Measurements from ENCODE around the gene ZMYND19.
A peak's percentile ranks its signal among the peaks of the same experiment; 100 is the strongest.
"Not testable (repeated sequence)": the region's sequence is repeated elsewhere in the genome, so short reads cannot be mapped to it uniquely, and the experiment has no call there.

Gene ZMYND19

GRCh38 chr9:137630679-137631078 is 40.4 kb upstream of the ZMYND19 start:
- H4K20me1 ChIP-seq (ENCODE audit: control insufficient read depth, insufficient read depth, low read depth, low read length): no peaks in the 10 kb centered on the region; the same call in 1 of the 2 replicates
- peaks cover 49% of the 10 kb centered on the region for H3K36me3 ChIP-seq (ENCODE audit: control insufficient read depth, low read length)
- no peaks in the 10 kb centered on the region for H3K27me3 ChIP-seq (ENCODE audit: control insufficient read depth, low read length)
- H3K9me3 ChIP-seq (ENCODE audit: control insufficient read depth, insufficient read depth, low read length): no peaks in the 10 kb centered on the region
- H3K4me3 ChIP-seq (ENCODE audit: low read length): peak overlapping the region; percentile 68
- TF ChIP-seq EZH2phosphoT487 (IDR thresholded peaks at IDR 0.05; ENCODE audit: borderline replicate concordance, low read length) (no peak), CTCF (IDR thresholded peaks at IDR 0.05; ENCODE audit: low read depth, low read length, poor library complexity, severe bottlenecking) (no peak)
- no peaks in the 10 kb centered on the region for H3K9me2 ChIP-seq (replicated peaks; ENCODE audit: control insufficient read depth, low read length)
- H3K4me1 ChIP-seq (ENCODE audit: control insufficient read depth, low read length): peaks cover 80% of the 10 kb centered on the region
- H3K79me2 ChIP-seq (ENCODE audit: control insufficient read depth, low read length): peaks cover 100% of the 10 kb centered on the region
- peak overlapping the region; percentile 91 for H3K4me2 ChIP-seq (ENCODE audit: low read length)
- peak overlapping the region; percentile 82 for H3K27ac ChIP-seq (ENCODE audit: low read depth, low read length)
- H3F3A ChIP-seq (ENCODE audit: control insufficient read depth, insufficient read depth): peaks cover 25% of the 10 kb centered on the region

- Histone ChIP-seq H3K9me3 (ENCODE audit: control insufficient read depth, insufficient read depth, low read length) (no peaks in the 10 kb centered on the region), H3K9me2 (replicated peaks; ENCODE audit: control insufficient read depth, low read length) (no peaks in the 10 kb centered on the region), H4K20me1 (ENCODE audit: control insufficient read depth, insufficient read depth, low read depth, low read length) (no peaks in the 10 kb centered on the region; the same call in 1 of the 2 replicates), H3K36me3 (ENCODE audit: control insufficient read depth, low read length) (peaks cover 51% of the 10 kb centered on the region), H3K4me2 (ENCODE audit: low read length) (peak overlapping the region; percentile 91), H3K27ac (ENCODE audit: low read depth, low read length) (peak overlapping the region; percentile 82), H3K27me3 (ENCODE audit: control insufficient read depth, low read length) (no peaks in the 10 kb centered on the region), H3K79me2 (ENCODE audit: control insufficient read depth, low read length) (peaks cover 100% of the 10 kb centered on the region), H3F3A (ENCODE audit: control insufficient read depth, insufficient read depth) (peaks cover 30% of the 10 kb centered on the region), H3K4me3 (ENCODE audit: low read length) (peak overlapping the region; percentile 68), H3K4me1 (ENCODE audit: control insufficient read depth, low read length) (peaks cover 83% of the 10 kb centered on the region)
- TF ChIP-seq CTCF (IDR thresholded peaks at IDR 0.05; ENCODE audit: low read depth, low read length, poor library complexity, severe bottlenecking) (no peak), EZH2phosphoT487 (IDR thresholded peaks at IDR 0.05; ENCODE audit: borderline replicate concordance, low read length) (no peak)
Measured at GRCh38 chr9:137630126-137630525, 39.8 kb upstream of the ZMYND19 start.

GRCh38 chr9:137627406-137627805 is 37.1 kb upstream of the ZMYND19 start:
- Histone ChIP-seq H3K36me3 (ENCODE audit: control insufficient read depth, low read length) (peaks cover 66% of the 10 kb centered on the region), H3K4me2 (ENCODE audit: low read length) (peak overlapping the region; percentile 91), H3K27ac (ENCODE audit: low read depth, low read length) (peak overlapping the region; percentile 82), H3F3A (ENCODE audit: control insufficient read depth, insufficient read depth) (peaks cover 25% of the 10 kb centered on the region), H3K4me1 (ENCODE audit: control insufficient read depth, low read length) (peaks cover 97% of the 10 kb centered on the region), H3K4me3 (ENCODE audit: low read length) (peak overlapping the region; percentile 68), H3K79me2 (ENCODE audit: control insufficient read depth, low read length) (peaks cover 100% of the 10 kb centered on the region)
- not testable (repeated sequence) for H3K9me3 ChIP-seq (ENCODE audit: control insufficient read depth, insufficient read depth, low read length); H3K27me3 ChIP-seq (ENCODE audit: control insufficient read depth, low read length); H4K20me1 ChIP-seq (ENCODE audit: control insufficient read depth, insufficient read depth, low read depth, low read length); H3K9me2 ChIP-seq (replicated peaks; ENCODE audit: control insufficient read depth, low read length)

- Histone ChIP-seq H3K4me3 (ENCODE audit: low read length) (peak overlapping the region; percentile 68; the same call in 1 of the 2 replicates), H3K9me2 (replicated peaks; ENCODE audit: control insufficient read depth, low read length) (no peaks in the 10 kb centered on the region), H3K4me2 (ENCODE audit: low read length) (peak overlapping the region; percentile 91), H3K27ac (ENCODE audit: low read depth, low read length) (peak overlapping the region; percentile 86), H3F3A (ENCODE audit: control insufficient read depth, insufficient read depth) (peaks cover 25% of the 10 kb centered on the region), H3K27me3 (ENCODE audit: control insufficient read depth, low read length) (no peaks in the 10 kb centered on the region), H3K36me3 (ENCODE audit: control insufficient read depth, low read length) (peaks cover 64% of the 10 kb centered on the region), H3K4me1 (ENCODE audit: control insufficient read depth, low read length) (peaks cover 94% of the 10 kb centered on the region), H4K20me1 (ENCODE audit: control insufficient read depth, insufficient read depth, low read depth, low read length) (no peaks in the 10 kb centered on the region), H3K79me2 (ENCODE audit: control insufficient read depth, low read length) (peaks cover 100% of the 10 kb centered on the region), H3K9me3 (ENCODE audit: control insufficient read depth, insufficient read depth, low read length) (no peaks in the 10 kb centered on the region)
- no peak for TF ChIP-seq EZH2phosphoT487 (IDR thresholded peaks at IDR 0.05; ENCODE audit: borderline replicate concordance, low read length)
- no peak for TF ChIP-seq CTCF (IDR thresholded peaks at IDR 0.05; ENCODE audit: low read depth, low read length, poor library complexity, severe bottlenecking)
Measured at GRCh38 chr9:137626464-137626863, 36.2 kb upstream of the ZMYND19 start.

GRCh38 chr9:137622211-137622610 is 31.9 kb upstream of the ZMYND19 start:
- H3K9me2 ChIP-seq (replicated peaks; ENCODE audit: control insufficient read depth, low read length); H3K4me3 ChIP-seq (ENCODE audit: low read length); H4K20me1 ChIP-seq (ENCODE audit: control insufficient read depth, insufficient read depth, low read depth, low read length); H3K27me3 ChIP-seq (ENCODE audit: control insufficient read depth, low read length); H3K9me3 ChIP-seq (ENCODE audit: control insufficient read depth, insufficient read depth, low read length): not testable (repeated sequence)
- peaks cover 95% of the 10 kb centered on the region for H3K79me2 ChIP-seq (ENCODE audit: control insufficient read depth, low read length)
- peaks cover 16% of the 10 kb centered on the region for H3F3A ChIP-seq (ENCODE audit: control insufficient read depth, insufficient read depth)
- peaks cover 74% of the 10 kb centered on the region for H3K36me3 ChIP-seq (ENCODE audit: control insufficient read depth, low read length)
- H3K4me2 ChIP-seq (ENCODE audit: low read length): peak overlapping the region; percentile 21; the same call in 1 of the 2 replicates
- H3K4me1 ChIP-seq (ENCODE audit: control insufficient read depth, low read length): peaks cover 75% of the 10 kb centered on the region
- H3K27ac ChIP-seq (ENCODE audit: low read depth, low read length): 0 out of 2 replicates have a peak overlapping the region, but pooled peaks have one; percentile 4
